ENCODE results near the gene TAPBPL.

The TAPBPL gene

DNA sequence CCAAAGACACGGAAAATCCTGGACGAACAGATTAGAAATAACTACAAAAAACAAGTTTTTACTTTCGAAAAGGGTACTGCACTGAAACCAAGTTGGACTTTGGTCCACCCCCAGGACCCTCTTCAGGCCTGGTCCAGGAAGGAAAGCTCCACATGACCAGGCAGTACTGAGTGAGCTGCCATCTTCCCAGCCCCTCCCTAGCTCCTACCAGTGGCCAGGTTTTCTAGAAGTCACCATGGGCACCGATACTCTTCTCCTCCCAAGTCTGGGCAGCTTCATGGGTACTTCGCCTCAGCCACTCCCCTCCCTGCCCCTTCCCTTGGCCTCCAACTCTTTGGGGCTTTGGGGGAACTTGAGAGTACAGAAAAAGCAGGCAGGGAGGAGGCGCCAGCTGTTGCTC lies 12.0 kb downstream of the TAPBPL start:
- no peak for TF ChIP-seq TAF1 (IDR thresholded peaks at IDR 0.05; ENCODE audit: borderline replicate concordance, insufficient read depth, low read length)
- no peak for TF ChIP-seq FOXP2 (optimal IDR thresholded peaks at IDR 0.05; ENCODE audit: borderline replicate concordance, extremely low read depth, extremely low read length, insufficient read depth)
- TF ChIP-seq REST (IDR thresholded peaks at IDR 0.05; ENCODE audit: insufficient read depth in 1 of 2, low read depth in 2 of 2, low read length in 2 of 2), result no peak
- no peak for TF ChIP-seq SIN3A (IDR thresholded peaks at IDR 0.05; ENCODE audit: borderline replicate concordance, insufficient read depth, low read length)
- no peak for TF ChIP-seq POLR2AphosphoS5 (IDR thresholded peaks at IDR 0.05; ENCODE audit: low read depth, low read length)

- TF ChIP-seq POLR2AphosphoS5 (IDR thresholded peaks at IDR 0.05; ENCODE audit: low read depth, low read length) (no peak), FOXP2 (optimal IDR thresholded peaks at IDR 0.05; ENCODE audit: borderline replicate concordance, extremely low read depth, extremely low read length, insufficient read depth) (no peak), REST (IDR thresholded peaks at IDR 0.05; ENCODE audit: insufficient read depth in 1 of 2, low read depth in 2 of 2, low read length in 2 of 2) (no peak), SIN3A (IDR thresholded peaks at IDR 0.05; ENCODE audit: borderline replicate concordance, insufficient read depth, low read length) (no peak), TAF1 (IDR thresholded peaks at IDR 0.05; ENCODE audit: borderline replicate concordance, insufficient read depth, low read length) (no peak)
Observed at GRCh38 chr12:6464531-6464930, 12.7 kb downstream of the TAPBPL start.

DNA sequence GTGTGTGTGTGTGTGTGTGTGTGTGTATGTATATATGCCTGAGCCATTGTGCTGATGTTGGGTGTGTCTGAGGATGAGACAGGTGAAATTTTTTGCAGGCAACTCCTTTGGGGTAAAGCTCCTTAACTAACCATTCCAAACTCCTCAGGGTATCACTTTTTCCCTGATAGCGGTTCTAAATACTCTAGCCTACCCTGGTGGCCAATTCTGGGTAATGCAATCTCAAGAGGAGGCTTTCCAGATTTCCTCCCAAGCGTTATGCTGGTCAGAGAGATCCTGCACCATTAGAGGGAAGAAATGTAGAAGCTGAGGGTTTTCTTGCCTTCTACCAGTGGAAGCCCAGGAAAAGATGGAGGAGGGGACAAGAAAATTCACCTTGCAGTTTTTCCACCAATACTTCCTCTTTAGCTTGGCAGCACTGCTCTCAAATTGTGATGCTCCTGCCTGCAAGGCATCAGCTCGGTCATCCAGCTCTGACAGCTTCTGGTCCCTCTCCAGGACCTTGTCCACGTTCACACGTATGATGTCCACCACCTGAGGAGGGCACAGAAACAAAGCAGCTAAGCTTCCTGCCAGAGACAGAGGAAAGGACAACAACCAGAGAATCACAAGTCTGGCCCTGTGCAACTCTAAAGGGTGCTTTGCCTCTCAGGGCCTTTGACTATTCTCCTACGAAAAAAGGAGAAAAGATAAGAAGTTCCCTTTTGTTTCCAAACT lies 13.8 kb downstream of the TAPBPL start:
- TF ChIP-seq FOXP2 (optimal IDR thresholded peaks at IDR 0.05; ENCODE audit: borderline replicate concordance, extremely low read depth, extremely low read length, insufficient read depth), result no peak
- no peak for TF ChIP-seq TAF1 (IDR thresholded peaks at IDR 0.05; ENCODE audit: borderline replicate concordance, insufficient read depth, low read length)
- no peak for TF ChIP-seq SIN3A (IDR thresholded peaks at IDR 0.05; ENCODE audit: borderline replicate concordance, insufficient read depth, low read length)
- no peak for TF ChIP-seq REST (IDR thresholded peaks at IDR 0.05; ENCODE audit: insufficient read depth in 1 of 2, low read depth in 2 of 2, low read length in 2 of 2)
- no peak for TF ChIP-seq POLR2AphosphoS5 (IDR thresholded peaks at IDR 0.05; ENCODE audit: low read depth, low read length)

DNA sequence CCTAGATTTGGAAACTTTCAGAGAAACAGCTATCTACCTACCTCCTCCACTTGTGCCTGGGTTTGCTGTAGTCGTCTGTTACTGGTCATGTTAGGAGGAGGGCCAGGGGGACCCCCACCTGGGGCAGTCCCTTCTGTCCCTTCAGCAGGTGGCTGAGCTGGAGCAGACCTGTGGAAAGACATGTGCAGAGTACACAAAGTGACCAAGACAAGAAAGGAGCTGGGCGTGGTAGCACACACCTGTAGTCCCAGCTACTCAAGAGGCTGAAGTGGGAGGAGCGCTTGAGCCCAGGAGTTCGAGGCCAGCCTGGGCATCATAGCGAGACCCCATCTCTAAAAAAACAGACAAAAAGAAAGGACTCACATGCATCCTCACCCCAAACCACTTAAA lies 14.3 kb downstream of the TAPBPL start:
- no peak for TF ChIP-seq FOXP2 (optimal IDR thresholded peaks at IDR 0.05; ENCODE audit: borderline replicate concordance, extremely low read depth, extremely low read length, insufficient read depth)
- no peak for TF ChIP-seq POLR2AphosphoS5 (IDR thresholded peaks at IDR 0.05; ENCODE audit: low read depth, low read length)
- no peak for TF ChIP-seq REST (IDR thresholded peaks at IDR 0.05; ENCODE audit: insufficient read depth in 1 of 2, low read depth in 2 of 2, low read length in 2 of 2)
- TF ChIP-seq TAF1 (IDR thresholded peaks at IDR 0.05; ENCODE audit: borderline replicate concordance, insufficient read depth, low read length), result no peak
- TF ChIP-seq SIN3A (IDR thresholded peaks at IDR 0.05; ENCODE audit: borderline replicate concordance, insufficient read depth, low read length), result no peak
